Esophagus muscularis mucosa (tissue), 4 donors: ENCODE results near the gene ARHGAP9. TPM values are rescaled to one million over a fixed set of nuclear protein-coding genes. Genes with fewer than 3 reads are reported as not detected.

Source experiments
- DNase-seq: peaks from one replicate; pipeline ENCODE4 v3.0.0-alpha.2; 2017; ENCODE audit errors: extremely low spot score
- H3K27ac ChIP-seq, 4 donors: fragments of 200-600 bp; sonication (generic); replicated peaks in 1 of 4; 1 replicate in 3 of 4; 2 replicates in 1 of 4; pipeline ENCODE4 v1.5.1; 2016 to 2019; ENCODE audit warnings: mild to moderate bottlenecking in 1 of 4
- H3K27me3 ChIP-seq, 4 donors: fragments of 200-600 bp; sonication (generic); one replicate each; pipeline versions ENCODE4 v1.5.1 to v1.6.0; 2016 to 2019
- H3K36me3 ChIP-seq, 4 donors: fragments of 200-600 bp; sonication (generic); one replicate each; pipeline ENCODE4 v1.5.1; 2016 to 2019
- H3K4me1 ChIP-seq, 4 donors: fragments of 200-600 bp; sonication (generic); one replicate each; pipeline ENCODE4 v1.5.1; 2016 to 2019
- H3K4me3 ChIP-seq, 4 donors: fragments of 200-600 bp; sonication (generic); 1 replicate in 2 of 4; 2 replicates in 2 of 4; pipeline ENCODE4 v1.5.1; 2016 to 2019; ENCODE audit warnings: mild to moderate bottlenecking in 4 of 4, moderate library complexity in 1 of 4
- H3K9me3 ChIP-seq, 4 donors: fragments of 200-600 bp; sonication (generic); 1 replicate in 3 of 4; 2 replicates in 1 of 4; pipeline ENCODE4 v1.5.1; 2016 to 2019
- EP300 ChIP-seq: sonication (generic); formaldehyde crosslinking; IDR thresholded peaks from one replicate; pipeline ENCODE4 v1.6.1; 2017; ENCODE audit warnings: antibody characterized with exemption
- POLR2A ChIP-seq: fragments of 450-650 bp; IDR thresholded peaks from one replicate; pipeline ENCODE4 v1.6.1; 2017; ENCODE audit warnings: antibody characterized with exemption, moderate library complexity, mild to moderate bottlenecking, low read depth
- POLR2AphosphoS5 ChIP-seq, 2 donors: sonication (generic); formaldehyde crosslinking; IDR thresholded peaks; one replicate each; pipeline ENCODE4 v1.6.1; 2017; ENCODE audit warnings: antibody characterized with exemption in 2 of 2
- WGBS: methylation state at CpG from one replicate; pipeline ENCODE4 v1.1.5; 2018; 5-methylcytosine and 5-hydroxymethylcytosine counted together
- intact Hi-C: fragments of 100-400 bp; cut with DNase I; formaldehyde crosslinking; loops from one replicate; pipeline ENCODE4 v1.15.1; 2023
- total RNA-seq, 4 donors: library from RNA; depleted of rRNA; stranded (reverse); fragments of >200 nt; gene quantifications; one replicate each; pipeline versions ENCODE4 v1.1.0 to v1.2.1, GENCODE V29; 2016
- TF ChIP-seq, protein P1 (sequence below), 3 experiments: fragments of 200-600 bp in 2 of 3; fragments of 450-650 bp in 1 of 3; sonication (generic) in 2 of 3; IDR thresholded peaks; one replicate each; pipeline ENCODE4 v1.5.1; 2017 to 2019; ENCODE audit warnings: antibody characterized with exemption in 3 of 3, mild to moderate bottlenecking in 2 of 3, moderate library complexity in 1 of 3

Gene ARHGAP9
- total RNA-seq, 4 donors from 2014 or later: 6.0 to 12.9 (median 8.8) TPM

DNA sequence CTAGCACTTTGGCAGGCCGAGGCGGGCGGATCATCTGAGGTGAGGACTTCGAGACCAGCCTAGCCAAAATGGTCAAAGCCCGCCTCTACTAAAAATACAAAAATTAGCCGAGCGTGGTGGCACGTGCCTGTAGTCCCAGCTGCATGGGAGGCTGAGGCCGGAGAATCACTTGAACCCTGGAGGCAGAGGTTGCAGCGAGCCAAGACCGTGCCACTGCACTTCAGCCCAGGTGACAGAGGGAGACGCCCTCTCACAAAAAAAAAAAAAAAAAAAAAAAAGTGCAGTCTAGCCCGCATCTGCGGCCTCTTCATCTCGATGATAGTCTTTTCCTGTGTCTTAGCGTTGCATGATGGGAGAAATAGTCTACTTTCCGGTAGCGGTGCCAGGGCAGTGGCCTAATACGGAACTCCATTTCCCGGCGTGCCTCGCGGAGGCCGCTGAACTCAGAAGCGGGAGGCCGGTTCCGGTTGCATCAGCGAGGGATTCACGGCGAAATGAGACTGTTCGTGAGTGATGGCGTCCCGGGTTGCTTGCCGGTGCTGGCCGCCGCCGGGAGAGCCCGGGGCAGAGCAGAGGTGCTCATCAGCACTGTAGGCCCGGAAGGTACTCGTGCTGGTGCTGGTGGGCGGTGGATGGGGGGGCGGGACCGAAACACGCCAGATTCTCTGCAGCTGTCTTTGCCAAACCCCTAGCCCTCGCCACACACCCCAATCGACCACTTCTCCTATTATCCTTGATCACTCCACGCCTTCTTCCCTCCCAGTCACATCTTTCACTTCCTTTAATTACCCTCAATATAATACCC, 8.1 kb upstream of the ARHGAP9 start, which contains the start of gene MARS1:
TSS of gene MARS1 (plus strand) at position 472 of the 805 bp plus-strand sequence. CDS start at position 495, 23 bp downstream.
- Histone ChIP-seq H3K36me3 (peaks cover 23 to 38% (median 37%) of the 10 kb centered on the region in 4 donors), H3K27me3 (peaks cover 0 to 10% (median 0%) of the 10 kb centered on the region in 4 donors), H3K9me3 (no peaks in the 10 kb centered on the region), H3K27ac (peak within 1 kb of the TSS; percentile 79 to 88 (median 86)), H3K4me1 (peaks cover 15 to 20% (median 17%) of the 10 kb centered on the region in 4 donors), H3K4me3 (peak within 1 kb of the TSS; percentile 71 to 96 (median 92))
- DNase-seq: peak; percentile 98
- intact Hi-C loops: no loop called here
- 10% methylated on average over 38 of the region's 47 CpGs for WGBS
- TF ChIP-seq POLR2A (peak; percentile 17), EP300 (no peak), POLR2AphosphoS5 (IDR thresholded peaks at IDR 0.05) (peak; percentile 90 to 98)
- TF ChIP-seq, protein P1, sequence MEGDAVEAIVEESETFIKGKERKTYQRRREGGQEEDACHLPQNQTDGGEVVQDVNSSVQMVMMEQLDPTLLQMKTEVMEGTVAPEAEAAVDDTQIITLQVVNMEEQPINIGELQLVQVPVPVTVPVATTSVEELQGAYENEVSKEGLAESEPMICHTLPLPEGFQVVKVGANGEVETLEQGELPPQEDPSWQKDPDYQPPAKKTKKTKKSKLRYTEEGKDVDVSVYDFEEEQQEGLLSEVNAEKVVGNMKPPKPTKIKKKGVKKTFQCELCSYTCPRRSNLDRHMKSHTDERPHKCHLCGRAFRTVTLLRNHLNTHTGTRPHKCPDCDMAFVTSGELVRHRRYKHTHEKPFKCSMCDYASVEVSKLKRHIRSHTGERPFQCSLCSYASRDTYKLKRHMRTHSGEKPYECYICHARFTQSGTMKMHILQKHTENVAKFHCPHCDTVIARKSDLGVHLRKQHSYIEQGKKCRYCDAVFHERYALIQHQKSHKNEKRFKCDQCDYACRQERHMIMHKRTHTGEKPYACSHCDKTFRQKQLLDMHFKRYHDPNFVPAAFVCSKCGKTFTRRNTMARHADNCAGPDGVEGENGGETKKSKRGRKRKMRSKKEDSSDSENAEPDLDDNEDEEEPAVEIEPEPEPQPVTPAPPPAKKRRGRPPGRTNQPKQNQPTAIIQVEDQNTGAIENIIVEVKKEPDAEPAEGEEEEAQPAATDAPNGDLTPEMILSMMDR (IDR thresholded peaks at IDR 0.05): peak in 1 of 3 experiments; percentile 18

DNA sequence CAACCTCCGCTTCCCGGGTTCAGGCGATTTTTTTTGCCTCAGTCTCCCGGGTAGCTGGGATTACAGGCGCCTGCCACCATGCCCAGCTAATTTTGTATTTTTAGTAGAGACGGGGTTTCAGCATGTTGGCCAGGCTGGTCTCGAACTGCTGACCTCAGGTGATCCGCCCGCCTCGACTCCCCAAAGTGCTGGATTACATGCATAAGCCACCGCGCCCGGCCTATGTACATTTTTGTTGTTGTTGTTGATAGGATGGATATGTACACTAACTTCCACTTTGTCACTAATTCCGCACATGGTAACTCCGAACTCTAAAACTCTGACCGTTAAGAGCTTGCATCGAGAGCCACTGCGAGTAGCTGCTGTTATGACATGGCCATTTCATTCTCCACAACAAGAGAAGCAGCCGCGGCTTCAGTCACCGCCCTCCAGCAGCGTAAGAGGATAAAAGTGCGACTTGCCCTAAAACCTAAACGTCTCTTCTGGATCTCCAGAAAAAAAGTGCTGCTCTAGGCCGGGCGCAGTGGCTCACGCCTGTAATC, 7.5 kb upstream of the ARHGAP9 start:
- no peak for DNase-seq
- 92% methylated on average over 27 of the region's 27 CpGs for WGBS
- Histone ChIP-seq H3K36me3 (peaks cover 20 to 32% (median 30%) of the 10 kb centered on the region in 4 donors), H3K27me3 (peaks cover 0 to 17% (median 0%) of the 10 kb centered on the region in 4 donors), H3K27ac (peak overlapping the region; percentile 79 to 88 (median 86)), H3K9me3 (no peaks in the 10 kb centered on the region), H3K4me1 (peaks cover 15 to 20% (median 17%) of the 10 kb centered on the region in 4 donors), H3K4me3 (peak overlapping the region; percentile 71 to 96 (median 92))
- intact Hi-C loops: no loop called here
- TF ChIP-seq POLR2AphosphoS5 (IDR thresholded peaks at IDR 0.05) (no peak), EP300 (no peak), POLR2A (no peak)
- TF ChIP-seq, protein P1 (IDR thresholded peaks at IDR 0.05): no peak

DNA sequence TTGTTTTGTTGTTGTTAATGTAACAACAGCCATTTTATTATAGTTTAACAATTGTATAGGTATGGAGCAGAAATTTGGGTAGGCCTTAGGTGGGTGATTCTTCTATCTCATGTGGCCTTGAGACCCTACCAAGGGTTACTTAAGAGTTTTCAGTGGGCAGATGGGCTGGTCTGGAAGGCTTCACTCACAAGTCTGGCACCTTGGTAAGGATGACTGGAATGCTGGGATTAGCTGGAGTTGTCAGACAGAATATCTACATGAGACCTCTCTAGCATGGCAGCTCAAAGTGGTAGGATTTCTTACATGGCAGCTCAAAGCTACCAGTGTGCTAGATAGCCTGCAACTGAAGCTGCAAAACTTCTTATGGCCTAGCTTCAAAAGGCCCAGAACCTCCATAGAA, 6.0 kb upstream of the ARHGAP9 start:
- H3K27ac ChIP-seq: no peak overlapping the region
- H3K27me3 ChIP-seq: peaks cover 0 to 19% (median 0%) of the 10 kb centered on the region in 4 donors
- no peak overlapping the region for H3K4me3 ChIP-seq
- H3K36me3 ChIP-seq: peaks cover 9 to 18% (median 16%) of the 10 kb centered on the region in 4 donors
- intact Hi-C loops: no loop called here
- H3K4me1 ChIP-seq: peaks cover 15 to 20% (median 17%) of the 10 kb centered on the region in 4 donors
- DNase-seq: no peak
- TF ChIP-seq, protein P1 (IDR thresholded peaks at IDR 0.05): no peak
- TF ChIP-seq POLR2AphosphoS5 (IDR thresholded peaks at IDR 0.05): no peak
- no peak for TF ChIP-seq EP300
- no peak for TF ChIP-seq POLR2A
- H3K9me3 ChIP-seq: no peaks in the 10 kb centered on the region

DNA sequence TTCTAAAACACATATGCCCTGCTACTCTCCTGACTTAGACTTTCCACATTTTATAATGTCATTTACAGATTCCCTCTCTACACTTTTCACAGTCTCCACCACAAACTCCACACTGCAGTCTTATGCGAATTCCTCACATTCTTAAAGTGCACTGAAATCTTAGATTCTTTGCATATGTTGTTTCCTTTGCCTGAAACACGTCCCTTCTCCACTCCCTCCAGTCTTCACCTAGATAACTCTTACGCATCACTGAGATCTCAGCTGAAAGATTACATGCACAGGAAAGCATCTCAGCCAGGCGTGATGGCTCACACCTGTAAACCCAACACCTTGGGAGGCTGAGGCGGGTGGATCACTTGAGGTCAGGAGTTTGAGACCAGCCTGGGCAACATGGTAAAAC, 3.8 kb upstream of the ARHGAP9 start:
- Histone ChIP-seq H3K27ac (no peak overlapping the region), H3K9me3 (no peaks in the 10 kb centered on the region), H3K36me3 (no peaks in the 10 kb centered on the region), H3K4me3 (no peak overlapping the region), H3K27me3 (peaks cover 0 to 38% (median 0%) of the 10 kb centered on the region in 4 donors), H3K4me1 (peaks cover 5 to 8% (median 6%) of the 10 kb centered on the region in 4 donors)
- intact Hi-C loops: no loop called here
- WGBS: 52% methylated on average over 5 of the region's 5 CpGs
- TF ChIP-seq POLR2AphosphoS5 (IDR thresholded peaks at IDR 0.05) (no peak), EP300 (no peak), POLR2A (no peak)
- TF ChIP-seq, protein P1 (IDR thresholded peaks at IDR 0.05): no peak
- no peak for DNase-seq
